Mesendoderm (in vitro differentiated cells): ENCODE data around the gene GREB1L.

Experiments used
- DNase-seq: peaks from one replicate; pipeline ENCODE4 v3.0.0; 2013
- H2AK5ac ChIP-seq: 2 replicates; pipeline ENCODE4 v1.6.1; 2013; ENCODE audit warnings: low read length, inconsistent platforms
- H2BK120ac ChIP-seq: 2 replicates; pipeline ENCODE4 v1.6.1; 2013; ENCODE audit warnings: low read depth, mild to moderate bottlenecking, low read length, moderate library complexity, mixed read lengths
- H2BK15ac ChIP-seq: replicated peaks from 2 replicates; pipeline ENCODE4 v1.6.1; 2013; ENCODE audit warnings: low read depth, mild to moderate bottlenecking, moderate library complexity
- H2BK5ac ChIP-seq: 2 replicates; pipeline ENCODE4 v1.6.1; 2013; ENCODE audit warnings: low read length, inconsistent platforms
- H3K18ac ChIP-seq: 2 replicates; pipeline ENCODE4 v1.6.1; 2013; ENCODE audit warnings: mild to moderate bottlenecking, low read length, mixed read lengths
- H3K23ac ChIP-seq: one replicate; pipeline ENCODE4 v1.6.1; 2013; ENCODE audit warnings: low read length
- H3K27ac ChIP-seq: 2 replicates; pipeline ENCODE4 v1.5.1; 2013; ENCODE audit warnings: low read depth, mild to moderate bottlenecking, inconsistent platforms, low read length, moderate library complexity
- H3K27me3 ChIP-seq: 2 replicates; pipeline ENCODE4 v1.6.1; 2013; ENCODE audit warnings: low read length, control low read depth, mild to moderate bottlenecking, inconsistent platforms; ENCODE audit not compliant: insufficient read depth, poor library complexity
- H3K36me3 ChIP-seq: 2 replicates; pipeline ENCODE4 v1.6.1; 2013; ENCODE audit warnings: low read length, inconsistent platforms; ENCODE audit not compliant: control insufficient read depth, insufficient read depth
- H3K4ac ChIP-seq: one replicate; pipeline ENCODE4 v1.6.1; 2013; ENCODE audit warnings: low read depth, mild to moderate bottlenecking, low read length, moderate library complexity
- H3K4me1 ChIP-seq: 2 replicates; pipeline ENCODE4 v1.6.1; 2013; ENCODE audit warnings: low read depth, low read length, inconsistent platforms; ENCODE audit not compliant: control insufficient read depth
- H3K4me2 ChIP-seq: 2 replicates; pipeline ENCODE4 v1.6.1; 2013; ENCODE audit warnings: low read length
- H3K4me3 ChIP-seq: 2 replicates; pipeline ENCODE4 v1.5.1; 2013; ENCODE audit warnings: mild to moderate bottlenecking, low read length
- H3K56ac ChIP-seq: one replicate; pipeline ENCODE4 v1.6.1; 2013; ENCODE audit warnings: low read length
- H3K79me1 ChIP-seq: 2 replicates; pipeline ENCODE4 v1.6.1; 2013; ENCODE audit warnings: low read length, inconsistent platforms
- H3K79me2 ChIP-seq: 2 replicates; pipeline ENCODE4 v1.6.1; 2013; ENCODE audit warnings: mild to moderate bottlenecking, low read length; ENCODE audit not compliant: control insufficient read depth, insufficient read depth
- H3K9ac ChIP-seq: 2 replicates; pipeline ENCODE4 v1.6.1; 2013; ENCODE audit warnings: low read length, inconsistent platforms
- H4K5ac ChIP-seq: one replicate; pipeline ENCODE4 v1.6.1; 2013; ENCODE audit warnings: low read length
- H4K8ac ChIP-seq: one replicate; pipeline ENCODE4 v1.6.1; 2013; ENCODE audit warnings: low read depth, mild to moderate bottlenecking, control low read depth, low read length, moderate library complexity
- WGBS: extraction: QIAGEN DNeasy Blood & Tissue Kit; methylation state at CpG from one replicate; pipeline ENCODE4 v1.1.7; 2013; ENCODE audit warnings: low lambda C conversion rate, missing lambda C conversion rate; ENCODE audit not compliant: insufficient coverage; ENCODE audit errors: extremely low coverage; 5-methylcytosine and 5-hydroxymethylcytosine counted together

Gene GREB1L

GRCh38 chr18:21490748-21491147 is 248.7 kb downstream of the GREB1L start:
- H3K4me2 ChIP-seq: no peak overlapping the region
- DNase-seq: no peak
- no peak overlapping the region for H4K5ac ChIP-seq
- H3K18ac ChIP-seq: no peak overlapping the region
- no peak overlapping the region for H3K56ac ChIP-seq
- no peak overlapping the region for H2BK15ac ChIP-seq
- H3K79me1 ChIP-seq: no peaks in the 10 kb centered on the region
- no peaks in the 10 kb centered on the region for H3K36me3 ChIP-seq
- H3K4me3 ChIP-seq: no peak overlapping the region
- no peak overlapping the region for H3K27ac ChIP-seq
- no peak overlapping the region for H2AK5ac ChIP-seq
- H3K23ac ChIP-seq: no peak overlapping the region
- H3K27me3 ChIP-seq: no peaks in the 10 kb centered on the region
- WGBS: no CpG with 5 or more reads among the region's 4 CpGs
- H3K4ac ChIP-seq: no peak overlapping the region
- no peak overlapping the region for H2BK120ac ChIP-seq
- no peak overlapping the region for H3K9ac ChIP-seq
- no peaks in the 10 kb centered on the region for H3K4me1 ChIP-seq
- H4K8ac ChIP-seq: no peak overlapping the region
- H2BK5ac ChIP-seq: no peak overlapping the region
- no peaks in the 10 kb centered on the region for H3K79me2 ChIP-seq

- H3K4me2 ChIP-seq: no peak overlapping the region
- no peak overlapping the region for H3K27ac ChIP-seq
- H3K79me1 ChIP-seq: no peaks in the 10 kb centered on the region
- no peaks in the 10 kb centered on the region for H3K79me2 ChIP-seq
- H3K56ac ChIP-seq: no peak overlapping the region
- no peak overlapping the region for H4K8ac ChIP-seq
- H2BK5ac ChIP-seq: no peak overlapping the region
- no peak overlapping the region for H4K5ac ChIP-seq
- no peak overlapping the region for H3K9ac ChIP-seq
- H3K4me1 ChIP-seq: no peaks in the 10 kb centered on the region
- H2AK5ac ChIP-seq: no peak overlapping the region
- no peak for DNase-seq
- no peak overlapping the region for H2BK15ac ChIP-seq
- no peak overlapping the region for H2BK120ac ChIP-seq
- H3K4ac ChIP-seq: no peak overlapping the region
- no CpG with 5 or more reads among the region's 12 CpGs for WGBS
- no peak overlapping the region for H3K4me3 ChIP-seq
- no peak overlapping the region for H3K18ac ChIP-seq
- no peaks in the 10 kb centered on the region for H3K27me3 ChIP-seq
- H3K23ac ChIP-seq: no peak overlapping the region
- H3K36me3 ChIP-seq: no peaks in the 10 kb centered on the region
These were observed 254.3 kb downstream of the GREB1L start for GRCh38 chr18:21496277-21496835.

- no peak overlapping the region for H3K27ac ChIP-seq
- H4K5ac ChIP-seq: no peak overlapping the region
- H3K4me2 ChIP-seq: no peak overlapping the region
- no peaks in the 10 kb centered on the region for H3K79me1 ChIP-seq
- H2BK120ac ChIP-seq: no peak overlapping the region
- no peak overlapping the region for H3K23ac ChIP-seq
- no peak overlapping the region for H3K56ac ChIP-seq
- no peak overlapping the region for H2BK15ac ChIP-seq
- no peak for DNase-seq
- H3K36me3 ChIP-seq: no peaks in the 10 kb centered on the region
- H3K79me2 ChIP-seq: no peaks in the 10 kb centered on the region
- WGBS: no CpG with 5 or more reads among the region's 16 CpGs
- no peaks in the 10 kb centered on the region for H3K27me3 ChIP-seq
- H3K4ac ChIP-seq: no peak overlapping the region
- H3K9ac ChIP-seq: no peak overlapping the region
- H2BK5ac ChIP-seq: no peak overlapping the region
- H3K18ac ChIP-seq: no peak overlapping the region
- H2AK5ac ChIP-seq: no peak overlapping the region
- H3K4me3 ChIP-seq: no peak overlapping the region
- H4K8ac ChIP-seq: no peak overlapping the region
- H3K4me1 ChIP-seq: no peaks in the 10 kb centered on the region
These were observed 258.0 kb downstream of the GREB1L start for GRCh38 chr18:21499997-21500396.

GRCh38 chr18:21502661-21503060 is 260.6 kb downstream of the GREB1L start:
- Histone ChIP-seq H3K56ac (no peak overlapping the region), H3K79me1 (no peaks in the 10 kb centered on the region), H3K23ac (no peak overlapping the region), H4K5ac (no peak overlapping the region), H3K27ac (no peak overlapping the region), H2BK5ac (no peak overlapping the region), H2BK15ac (no peak overlapping the region), H3K4me3 (no peak overlapping the region), H3K4me2 (no peak overlapping the region), H3K36me3 (no peaks in the 10 kb centered on the region), H3K9ac (no peak overlapping the region), H2BK120ac (no peak overlapping the region), H3K27me3 (no peaks in the 10 kb centered on the region), H3K18ac (no peak overlapping the region), H3K4ac (no peak overlapping the region), H3K4me1 (no peaks in the 10 kb centered on the region), H3K79me2 (no peaks in the 10 kb centered on the region), H2AK5ac (no peak overlapping the region), H4K8ac (no peak overlapping the region)
- DNase-seq: no peak
- WGBS: no CpG with 5 or more reads among the region's 7 CpGs

GRCh38 chr18:21507913-21508701 is 266.1 kb downstream of the GREB1L start:
- Histone ChIP-seq H2BK120ac (no peak overlapping the region), H3K79me1 (no peaks in the 10 kb centered on the region), H3K23ac (no peak overlapping the region), H4K8ac (no peak overlapping the region), H4K5ac (no peak overlapping the region), H2AK5ac (no peak overlapping the region), H3K36me3 (no peaks in the 10 kb centered on the region), H3K27ac (no peak overlapping the region), H3K4me2 (no peak overlapping the region), H3K4ac (no peak overlapping the region), H3K79me2 (no peaks in the 10 kb centered on the region), H2BK5ac (no peak overlapping the region), H3K56ac (no peak overlapping the region), H2BK15ac (no peak overlapping the region), H3K27me3 (no peaks in the 10 kb centered on the region), H3K9ac (no peak overlapping the region), H3K4me3 (no peak overlapping the region), H3K18ac (no peak overlapping the region), H3K4me1 (no peaks in the 10 kb centered on the region)
- DNase-seq: no peak
- WGBS: no CpG with 5 or more reads among the region's 13 CpGs

- Histone ChIP-seq H3K36me3 (no peaks in the 10 kb centered on the region), H2BK5ac (no peak overlapping the region)
These were observed 267.0 kb downstream of the GREB1L start for GRCh38 chr18:21509062-21509461.

More at GRCh38 chr18:21509062-21509461, 267.0 kb downstream of the GREB1L start:
- Histone ChIP-seq H4K5ac (no peak overlapping the region), H3K4me3 (no peak overlapping the region), H3K4me1 (no peaks in the 10 kb centered on the region), H3K56ac (no peak overlapping the region), H3K27ac (no peak overlapping the region), H3K27me3 (no peaks in the 10 kb centered on the region), H3K23ac (no peak overlapping the region), H2AK5ac (no peak overlapping the region), H3K18ac (no peak overlapping the region), H2BK120ac (no peak overlapping the region), H3K79me1 (no peaks in the 10 kb centered on the region), H3K4ac (no peak overlapping the region), H3K9ac (no peak overlapping the region), H3K79me2 (no peaks in the 10 kb centered on the region), H2BK15ac (no peak overlapping the region), H4K8ac (no peak overlapping the region), H3K4me2 (no peak overlapping the region)
- no CpG with 5 or more reads among the region's 5 CpGs for WGBS
- DNase-seq: no peak
